HG02981 (cell line): ENCODE results near the gene SYT15.
"Not testable (repeated sequence)": the region's sequence is repeated elsewhere in the genome, so short reads cannot be mapped to it uniquely, and the experiment has no call there.

Experiments
- ATAC-seq: cut with Tn5 transposase; IDR thresholded peaks from one replicate; pipeline ENCODE4 v1.9.1; 2021; ENCODE audit warnings: mild to moderate bottlenecking, moderate library complexity; ENCODE audit not compliant: unreplicated experiment

SYT15 gene

DNA sequence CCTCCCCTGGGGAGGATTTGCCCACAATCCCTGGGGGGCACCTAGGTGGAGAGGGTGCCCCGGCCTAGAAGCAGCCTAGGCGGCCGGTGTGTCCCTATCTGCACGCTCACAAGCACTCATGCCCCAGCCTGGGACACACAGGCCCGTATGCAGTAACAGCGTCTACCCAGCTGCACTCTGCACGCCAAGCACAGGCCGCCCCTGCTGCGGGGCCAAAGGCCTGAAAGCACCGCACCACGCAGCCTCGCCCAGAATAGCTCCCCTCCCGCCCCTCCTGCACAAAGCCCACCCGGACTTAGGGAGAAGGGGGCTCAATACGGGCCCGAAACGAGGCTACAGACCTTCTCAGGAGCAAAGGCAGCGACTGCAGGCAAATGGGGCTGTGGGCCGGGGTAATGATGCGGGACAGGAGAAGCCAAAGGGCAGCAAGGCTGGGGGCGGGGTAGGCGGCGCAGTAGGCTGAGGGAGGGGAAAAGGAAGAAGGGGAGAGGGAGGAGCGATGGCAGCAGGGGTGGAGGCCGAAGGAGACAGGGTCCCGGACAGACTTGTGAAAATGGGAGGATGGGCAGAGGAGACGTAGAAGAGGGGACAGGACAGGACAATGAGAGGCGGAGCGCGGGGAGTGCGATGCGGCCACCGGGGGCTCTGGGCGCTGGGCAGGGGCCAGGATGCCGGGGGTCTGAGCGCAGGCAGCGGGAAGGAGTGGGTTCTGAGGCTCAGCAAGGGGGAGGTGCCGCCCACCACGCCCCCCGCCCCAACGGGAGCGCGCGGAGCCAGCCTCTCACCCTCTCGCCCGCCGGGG, 23.0 kb upstream of the SYT15 start:
- no peak for ATAC-seq

DNA sequence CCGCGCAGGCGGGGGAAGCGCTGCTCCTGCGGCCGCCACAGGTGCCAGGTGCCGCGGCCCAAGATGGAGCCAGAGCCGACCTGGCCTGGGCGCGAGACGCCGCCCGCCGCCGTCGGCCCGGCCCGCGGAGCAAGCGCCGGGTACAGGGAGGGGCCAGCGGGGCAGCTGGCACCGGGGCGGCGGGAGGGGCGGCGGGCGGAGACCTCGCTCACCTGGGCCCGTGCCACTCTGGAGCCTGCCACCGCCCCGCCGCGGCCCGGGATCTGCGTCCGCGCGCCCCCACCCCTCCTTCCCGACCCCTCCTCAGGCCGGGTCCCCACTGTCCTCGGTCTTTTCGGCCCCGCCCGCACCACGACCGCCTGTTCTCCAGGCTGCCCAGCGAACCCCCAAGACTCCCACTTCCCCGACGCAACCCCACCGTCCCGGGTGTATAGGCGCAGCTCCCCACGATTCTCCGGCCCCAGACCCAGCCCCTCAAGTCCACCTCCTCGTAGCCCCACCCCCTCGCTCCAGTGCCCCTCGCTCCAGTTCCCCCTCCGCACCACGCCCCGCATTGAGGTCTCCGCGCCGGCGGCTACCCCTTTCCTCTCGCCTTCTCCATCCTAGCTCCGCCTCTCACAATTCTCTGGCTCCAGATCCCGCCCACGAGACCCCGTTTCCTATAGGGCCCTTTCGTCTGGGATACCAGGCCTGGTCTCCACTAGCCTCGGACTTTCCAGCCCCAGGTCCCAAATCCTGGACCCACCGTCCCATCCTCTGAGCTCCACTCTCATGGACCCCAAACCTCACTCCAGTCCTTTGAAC, 22.2 kb upstream of the SYT15 start, which contains the start of gene GPRIN2:
TSS of gene GPRIN2 (minus strand) at position 144 of the 804 bp plus-strand sequence. CDS start 5,922 bp downstream, outside the sequence.
- no peak for ATAC-seq

DNA sequence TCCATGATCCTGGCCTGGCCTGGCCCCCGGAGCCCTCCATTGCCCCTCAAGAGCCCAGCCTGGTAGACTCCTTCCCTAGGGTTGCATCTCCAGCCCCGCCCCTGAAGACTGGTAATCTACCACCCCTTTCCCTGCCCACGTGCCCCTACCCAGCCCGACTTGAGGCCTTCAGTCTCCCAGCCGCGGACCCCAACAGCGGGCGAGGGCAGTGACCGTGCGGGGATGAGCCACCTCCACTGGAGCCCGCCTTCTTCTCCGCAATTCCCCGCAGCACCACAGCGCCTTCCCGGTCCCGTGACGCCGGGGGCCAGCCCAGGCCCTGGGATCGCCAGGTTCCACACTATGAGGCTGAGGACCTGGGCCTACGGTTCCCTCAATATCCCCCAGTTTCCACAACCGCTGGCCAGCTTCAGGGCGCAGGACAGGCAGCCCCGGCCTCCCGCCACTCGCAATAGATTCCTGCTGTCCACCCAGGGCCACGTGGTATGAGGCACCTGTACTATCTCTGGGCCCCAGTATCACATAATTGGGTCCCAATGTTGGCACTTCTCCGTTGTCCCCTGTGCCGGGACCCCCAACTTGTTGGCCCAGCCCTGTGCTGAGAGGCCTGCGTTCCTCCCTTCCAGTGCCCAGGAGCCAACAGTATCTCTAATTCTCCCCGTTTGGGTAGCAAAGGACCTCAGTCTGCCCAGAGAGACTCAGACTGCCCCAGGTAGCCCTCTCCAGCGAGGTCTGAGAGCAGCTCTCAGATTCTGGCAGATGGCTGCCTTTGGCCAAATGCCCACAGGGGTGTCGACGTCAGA, 21.4 kb upstream of the SYT15 start:
- no peak for ATAC-seq

DNA sequence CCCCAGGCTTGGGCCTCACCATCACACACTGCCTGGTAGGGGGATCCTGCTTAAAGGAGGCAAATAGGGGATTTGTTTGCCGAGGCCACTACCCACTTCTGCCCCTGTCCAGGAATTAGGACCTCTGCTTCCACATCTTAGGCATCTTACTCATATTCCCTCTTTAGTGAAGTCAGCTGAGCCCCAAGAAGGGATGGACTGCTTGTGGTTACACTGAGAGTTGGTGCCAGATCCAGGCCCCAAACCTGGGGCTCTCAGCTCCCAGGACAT, 20.9 kb upstream of the SYT15 start:
- ATAC-seq: no peak

DNA sequence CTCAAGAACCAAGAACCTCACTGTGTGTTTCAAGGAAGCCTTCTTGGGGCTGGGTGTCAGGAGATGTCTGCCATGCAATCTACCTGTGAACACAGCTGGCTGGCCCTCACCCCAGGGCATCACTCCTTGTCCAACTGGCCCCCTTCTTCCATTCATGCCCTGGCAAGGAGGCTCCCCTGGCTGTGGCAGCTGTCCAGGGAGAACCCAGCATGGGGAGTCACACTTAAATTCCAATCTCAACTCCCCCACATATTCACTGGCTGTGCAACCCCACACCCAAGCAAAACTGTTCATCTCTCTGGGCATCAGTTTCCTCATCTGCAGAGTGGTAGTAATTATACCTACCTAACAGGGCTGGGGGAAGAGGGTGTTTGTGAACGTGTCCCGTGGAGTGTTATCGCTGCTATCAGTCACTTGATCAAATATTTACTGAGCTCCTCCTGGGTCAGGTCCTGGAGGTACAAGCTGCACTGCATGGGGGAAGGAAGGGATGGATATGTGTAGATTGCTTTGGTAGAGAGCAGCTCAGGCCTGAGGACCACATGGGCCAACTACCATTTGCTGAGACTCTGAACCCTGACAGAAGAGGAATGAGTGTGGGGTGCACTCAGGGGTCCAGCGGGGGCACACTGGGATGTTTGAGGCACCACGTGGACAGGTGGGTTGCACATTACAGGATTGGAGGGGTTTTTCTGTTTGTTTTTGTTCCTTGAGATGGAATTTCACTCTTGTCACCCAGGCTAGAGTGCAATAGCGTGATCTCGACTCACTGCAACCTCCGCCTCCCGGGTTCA, 20.3 kb upstream of the SYT15 start:
- no peak for ATAC-seq

DNA sequence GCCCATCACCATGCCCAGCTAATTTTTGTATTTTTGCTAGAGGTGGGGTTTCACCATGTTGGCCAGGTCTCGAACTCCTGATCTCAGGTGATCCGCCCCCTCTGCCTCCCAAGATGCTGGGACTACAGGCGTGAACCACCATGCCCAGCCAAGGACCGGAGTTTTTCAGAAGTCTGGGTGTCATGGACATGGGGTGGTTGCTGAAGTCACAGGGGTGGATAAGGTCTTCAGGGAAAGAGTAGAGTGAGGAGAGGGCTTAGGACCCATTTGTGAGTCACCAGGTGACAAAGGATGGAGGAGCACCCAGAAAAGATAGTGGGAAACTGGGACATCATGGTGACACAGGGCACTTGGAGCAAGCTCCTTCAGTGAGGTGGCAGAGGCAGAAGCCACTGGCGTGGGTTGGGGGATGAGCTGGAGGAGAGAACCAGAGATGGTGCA, 19.7 kb upstream of the SYT15 start:
- ATAC-seq: no peak

DNA sequence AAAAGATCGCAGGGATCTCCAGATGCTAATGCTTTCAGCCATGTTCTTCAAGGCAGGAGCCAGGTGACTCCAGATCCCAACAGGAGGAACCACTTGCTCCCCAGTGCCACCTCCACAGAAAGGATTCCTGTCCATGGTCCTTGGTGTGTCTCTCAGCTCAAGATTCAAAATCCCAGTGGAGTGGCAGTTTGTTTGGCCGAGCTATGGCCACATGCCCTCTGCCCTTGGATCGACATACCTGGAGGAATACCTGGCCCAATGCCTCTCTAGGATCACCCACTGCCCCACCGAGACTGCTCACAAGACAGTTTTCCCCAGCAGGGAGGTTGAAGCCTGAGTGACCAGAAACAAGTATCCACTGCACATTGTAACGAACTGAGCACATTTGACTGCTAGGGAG, 18.5 kb upstream of the SYT15 start:
- no peak for ATAC-seq

DNA sequence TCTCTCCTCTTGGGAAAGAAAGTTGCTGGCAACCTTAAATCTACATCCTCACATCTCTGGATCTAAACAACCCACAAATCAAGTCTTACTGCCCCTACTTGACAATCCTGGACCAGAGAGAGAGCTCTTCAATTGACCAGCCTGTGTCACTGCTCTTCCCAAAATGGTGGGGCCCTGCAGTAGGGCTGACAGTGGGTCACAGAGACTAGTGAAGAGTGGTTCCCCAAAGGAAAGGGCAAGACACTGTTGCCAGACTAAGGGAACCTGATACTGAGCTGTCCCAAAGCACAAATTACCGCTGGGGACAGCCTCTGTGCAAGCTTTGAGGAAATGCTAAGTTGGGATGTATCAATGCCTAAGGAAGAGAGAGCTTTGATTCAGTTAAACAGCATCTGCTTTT, 18.0 kb upstream of the SYT15 start:
- ATAC-seq: no peak

DNA sequence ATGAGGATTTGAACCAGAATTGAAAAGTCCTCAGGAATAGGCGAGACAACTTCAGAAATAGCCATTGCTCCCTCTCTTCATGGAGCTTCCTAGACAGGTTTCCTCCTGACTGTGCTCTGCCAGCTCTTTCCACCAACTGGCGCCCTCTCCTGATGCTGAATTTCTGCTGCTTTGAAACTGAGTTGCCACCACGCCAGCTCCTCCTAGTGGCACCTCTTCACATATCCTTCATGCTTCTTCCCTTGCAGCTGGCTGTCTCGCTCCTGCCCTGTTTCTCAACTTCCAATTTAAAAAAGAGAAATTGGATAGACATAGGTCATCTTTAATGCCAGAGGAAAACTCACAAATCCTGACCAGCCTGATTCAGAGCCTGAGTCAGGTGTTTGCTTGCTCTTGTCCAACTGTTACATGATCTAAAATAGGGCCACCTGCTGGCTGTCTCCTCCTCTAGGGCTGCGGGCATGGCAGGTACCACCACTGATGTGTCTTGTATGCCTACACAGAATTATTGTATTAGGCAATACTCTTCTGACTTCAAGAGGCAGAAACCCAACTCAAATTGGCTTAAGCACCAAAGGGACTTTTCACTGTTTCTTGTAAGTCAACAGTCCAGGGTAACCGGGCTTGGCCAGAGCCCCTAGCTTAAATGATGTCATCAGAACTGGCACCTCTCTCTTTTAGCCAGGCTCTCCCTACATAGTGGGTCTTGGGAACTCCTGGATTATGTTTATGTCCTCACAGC, 13.2 kb upstream of the SYT15 start:
- ATAC-seq: peak; percentile 71

DNA sequence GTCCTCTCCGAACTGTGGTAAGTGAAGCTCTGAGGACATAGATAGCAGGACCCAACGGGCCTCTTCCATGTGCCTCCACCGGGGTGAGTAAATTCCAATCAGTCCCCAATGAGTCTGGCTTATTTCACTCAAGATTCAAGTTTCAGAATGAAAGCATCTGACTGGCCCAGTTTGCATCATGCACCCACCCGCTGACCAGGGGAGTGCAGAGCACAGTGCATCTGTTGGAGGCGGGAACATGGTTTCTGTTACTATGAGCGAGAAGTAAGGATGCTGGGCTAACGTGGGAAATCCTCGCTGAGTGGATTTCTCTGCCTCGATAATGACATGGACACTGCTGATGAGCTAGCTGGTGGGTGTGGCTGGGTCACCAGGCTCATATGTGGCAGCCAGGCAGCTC, 11.8 kb upstream of the SYT15 start:
- ATAC-seq: not testable (repeated sequence)

DNA sequence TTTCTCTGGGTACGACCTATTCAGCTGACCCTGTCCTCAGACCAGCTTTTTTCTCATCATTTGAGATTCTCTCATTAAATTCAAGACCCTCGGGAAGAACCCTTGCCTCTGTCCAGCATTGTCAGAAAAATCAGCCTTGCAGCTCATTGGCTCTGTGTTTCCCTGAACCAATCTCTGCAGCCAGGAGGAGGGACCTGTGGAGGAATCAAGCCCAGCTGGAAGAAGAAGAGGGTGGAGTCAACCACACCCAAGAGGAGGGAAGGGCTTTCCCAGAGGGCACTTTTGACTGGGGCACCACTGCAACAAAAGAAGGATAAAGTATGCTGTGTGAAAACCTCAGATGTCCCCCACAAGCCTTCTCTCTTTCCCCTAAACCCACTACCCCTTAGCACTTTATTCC, 8.3 kb upstream of the SYT15 start:
- not testable (repeated sequence) for ATAC-seq

DNA sequence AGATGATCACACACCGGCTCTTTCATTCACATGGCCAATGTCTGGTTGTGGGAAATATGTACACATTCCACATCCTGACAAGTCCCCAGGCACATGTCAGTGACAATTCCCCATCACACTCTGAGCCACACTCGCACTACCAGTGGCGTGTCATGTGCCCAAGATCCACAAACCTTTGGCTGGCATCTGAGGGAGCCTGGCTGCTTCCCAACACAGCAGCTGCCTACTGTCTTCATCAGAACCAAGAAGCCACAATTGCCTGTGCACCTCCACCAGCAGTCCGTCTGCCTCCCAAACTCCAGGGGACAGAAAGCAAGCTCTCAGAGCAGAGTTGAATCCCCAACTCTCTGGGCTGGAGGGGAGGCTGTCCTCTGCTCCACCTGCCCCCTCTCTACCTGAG, 6.2 kb upstream of the SYT15 start:
- not testable (repeated sequence) for ATAC-seq

DNA sequence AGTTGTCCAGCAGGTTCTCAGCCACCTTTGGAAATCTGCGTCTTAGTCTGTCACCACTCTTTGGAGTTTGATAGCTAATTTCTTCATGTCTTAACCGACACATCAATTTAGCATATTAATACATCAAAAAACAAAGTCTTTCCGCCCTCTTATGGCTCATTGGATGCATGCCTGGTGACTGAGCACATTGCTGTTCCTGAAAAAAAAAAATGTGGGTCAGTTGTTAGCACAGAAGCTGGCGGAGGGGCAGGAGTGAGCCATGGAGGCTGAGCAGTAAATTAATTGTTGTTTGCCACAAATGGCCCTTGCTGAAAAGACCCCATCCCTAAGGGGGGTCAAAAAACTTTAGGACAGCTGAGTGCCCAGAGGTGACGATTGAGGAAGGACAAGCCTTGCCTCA, 5.6 kb upstream of the SYT15 start:
- ATAC-seq: not testable (repeated sequence)

DNA sequence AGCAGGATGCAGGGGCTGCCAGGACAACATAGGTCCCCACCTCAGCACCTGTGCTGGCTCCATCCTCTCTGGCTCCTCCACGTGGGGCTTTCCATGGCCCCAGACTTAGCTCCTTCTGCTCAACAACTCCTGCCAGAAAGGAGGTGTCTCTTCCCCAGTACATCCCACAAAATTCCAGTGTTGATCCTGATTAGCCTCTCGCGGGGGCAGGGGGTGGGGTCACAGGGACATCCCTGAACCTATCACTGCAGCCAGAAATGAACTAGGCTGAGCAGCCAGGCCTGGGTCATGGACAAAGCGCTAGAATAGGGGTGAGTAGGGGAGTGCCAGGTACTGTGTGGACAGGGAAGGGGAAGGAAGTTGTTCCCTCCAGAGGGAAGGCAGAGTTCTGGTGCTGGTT, 5.0 kb upstream of the SYT15 start:
- not testable (repeated sequence) for ATAC-seq

DNA sequence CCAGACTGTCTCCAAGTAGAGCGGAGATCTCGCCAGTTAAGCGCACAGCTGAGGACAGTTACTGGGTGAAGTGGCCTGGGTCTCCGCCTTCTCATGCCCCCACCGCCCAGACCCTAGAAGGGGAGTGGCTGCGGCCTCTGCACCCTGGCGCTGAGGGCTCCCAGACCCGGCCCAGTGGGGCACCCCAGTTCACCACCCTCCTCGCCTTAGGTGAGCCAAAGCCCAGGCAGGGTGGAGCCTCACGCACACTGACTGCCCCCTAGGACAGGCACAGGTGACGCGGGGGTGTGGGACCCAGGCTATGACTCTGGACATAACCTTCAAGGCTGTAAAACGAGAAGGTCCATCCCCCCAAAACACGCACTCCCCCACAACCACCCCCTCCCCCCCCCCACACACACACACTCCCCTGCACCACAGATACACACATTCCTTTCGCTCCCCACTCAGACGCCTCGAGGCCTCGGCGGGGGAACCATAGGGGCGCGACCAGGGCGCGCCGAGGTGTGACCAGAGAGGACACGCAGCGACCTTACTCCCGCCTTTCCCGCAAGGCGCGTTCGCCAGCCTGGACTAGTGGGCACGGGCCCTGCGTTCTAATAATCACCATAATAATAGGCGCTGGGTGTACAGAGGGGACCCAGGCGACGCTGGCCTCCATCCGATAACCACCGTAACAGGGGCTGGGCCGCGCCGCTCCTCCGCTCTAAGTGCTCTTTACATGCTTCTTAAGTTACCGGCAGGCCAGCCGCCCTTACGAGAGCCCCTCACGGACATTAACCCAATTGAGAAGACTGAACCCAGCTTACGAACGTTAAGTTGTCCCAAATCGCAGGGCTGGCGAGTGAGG, 1.1 kb upstream of the SYT15 start:
- not testable (repeated sequence) for ATAC-seq

DNA sequence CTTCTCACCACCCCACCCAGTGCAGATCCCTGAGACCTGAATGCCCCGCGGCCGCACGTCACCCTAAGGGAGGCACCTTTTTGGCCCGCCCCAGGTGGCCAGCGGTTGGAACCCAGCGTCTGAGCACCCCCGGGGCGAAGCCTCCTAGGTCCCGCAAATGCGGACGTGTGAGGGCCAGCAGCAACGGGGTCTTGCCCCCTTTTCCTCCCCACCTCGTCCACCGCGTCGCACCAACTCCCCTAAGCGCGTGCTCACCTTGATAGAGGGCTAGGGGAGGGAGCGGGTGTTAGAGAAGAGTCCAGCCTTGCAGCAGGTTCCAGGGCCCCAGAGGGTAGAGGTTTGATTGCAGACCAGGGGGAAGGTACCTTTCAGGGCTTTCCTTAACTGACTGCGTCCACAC, 450 bp downstream of the SYT15 start:
- ATAC-seq: not testable (repeated sequence)

DNA sequence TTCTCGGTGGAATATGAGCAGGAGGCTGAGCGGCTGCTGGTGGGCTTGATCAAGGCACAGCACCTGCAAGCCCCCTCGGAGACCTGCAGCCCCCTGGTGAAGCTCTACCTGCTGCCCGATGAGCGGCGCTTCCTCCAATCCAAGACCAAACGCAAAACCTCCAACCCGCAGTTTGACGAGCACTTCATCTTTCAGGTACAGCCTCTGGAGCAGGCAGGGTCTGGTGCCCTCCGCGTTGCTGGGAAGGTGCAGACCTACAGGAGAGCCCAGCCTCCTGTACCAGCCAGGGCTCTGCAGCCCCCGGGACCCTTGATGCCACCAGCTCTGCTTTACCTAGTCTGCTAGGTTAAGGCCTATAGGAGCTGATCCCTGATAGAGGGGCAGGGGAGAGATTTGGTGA, 3.1 kb downstream of the SYT15 start:
- not testable (repeated sequence) for ATAC-seq

DNA sequence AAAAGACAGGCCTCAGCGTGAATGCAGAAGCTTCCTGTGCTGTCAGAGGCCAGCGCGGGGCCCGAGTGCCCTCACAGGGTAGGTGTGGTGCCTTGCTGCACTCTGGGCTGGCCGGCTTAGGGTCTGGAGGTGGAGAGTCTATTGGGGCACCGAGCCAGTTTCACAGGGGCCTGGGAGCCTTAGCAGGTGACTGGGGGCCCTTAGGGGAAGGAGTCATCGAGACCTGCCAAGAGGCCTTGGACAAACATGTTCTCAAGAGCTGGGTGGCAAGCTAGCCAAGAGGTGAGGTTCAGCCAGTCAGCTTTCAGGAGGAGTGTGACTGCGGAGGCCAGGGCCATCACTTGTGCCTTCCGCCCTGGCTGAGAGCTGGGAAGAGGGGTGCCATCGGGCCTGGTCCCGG, 3.6 kb downstream of the SYT15 start:
- ATAC-seq: not testable (repeated sequence)

DNA sequence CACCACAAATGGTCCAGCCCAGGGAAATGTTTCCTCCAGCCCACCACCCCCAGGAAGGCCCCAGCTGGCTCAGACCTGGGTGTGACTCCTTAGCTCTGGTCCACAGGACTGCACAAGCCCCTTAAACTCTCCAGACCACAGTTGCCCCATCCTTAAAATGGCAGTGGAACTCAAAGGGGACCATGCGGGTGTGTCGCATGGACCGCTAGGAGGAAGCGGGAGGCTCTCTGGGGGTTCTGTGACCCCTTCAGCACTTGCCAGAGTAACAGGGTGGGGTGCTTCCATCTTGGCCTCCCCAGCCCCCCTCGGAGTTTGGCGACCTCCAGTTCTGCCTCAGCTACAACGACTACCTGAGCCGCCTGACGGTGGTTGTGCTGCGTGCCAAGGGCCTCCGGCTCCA, 5.3 kb downstream of the SYT15 start:
- not testable (repeated sequence) for ATAC-seq
